ENCODE data around the gene TEP1. TPM values are rescaled to one million over a fixed set of nuclear protein-coding genes. Genes with fewer than 3 reads are reported as not detected.

TEP1 gene
- total and polyA plus RNA-seq, 2 experiments from 2014 or later = 5.2 to 12.9 TPM

DNA sequence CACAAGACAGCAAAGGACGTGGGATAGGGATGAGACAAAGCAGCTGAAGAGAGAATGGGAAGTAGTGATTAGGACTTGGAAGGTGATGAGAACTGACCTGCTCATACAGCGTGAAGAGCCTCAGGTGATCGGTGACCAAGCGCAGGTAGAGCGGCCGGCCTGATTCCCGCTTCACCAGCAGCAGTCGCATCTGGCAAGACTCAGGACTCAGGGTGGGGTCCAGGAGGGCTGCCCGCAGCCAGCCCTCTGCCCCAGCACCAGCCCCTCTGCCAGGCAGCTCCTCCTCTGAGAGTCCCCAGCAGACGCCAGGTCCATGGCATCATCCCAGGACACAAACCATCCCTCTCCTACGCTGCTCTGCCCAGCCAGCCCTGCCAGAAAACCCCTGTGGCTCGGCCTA lies 30.8 kb downstream of the TEP1 start:
- in situ Hi-C loops (cut with MboI) = no loop called here
- TF ChIP-seq EZH2 (IDR thresholded peaks at IDR 0.05; ENCODE audit: insufficient read depth, poor library complexity, severe bottlenecking) = no peak
- TF ChIP-seq EZH2phosphoT487 (IDR thresholded peaks at IDR 0.05; ENCODE audit: insufficient read depth, low read depth) = no peak
- no peaks in the 10 kb centered on the region for H3K27me3 ChIP-seq (replicated peaks; ENCODE audit: insufficient read depth)
- H3K4me2 ChIP-seq (ENCODE audit: unreplicated experiment) = no peak overlapping the region
- no peaks in the 10 kb centered on the region for H3F3A ChIP-seq (ENCODE audit: insufficient read depth)
- no peak overlapping the region for H3K9ac ChIP-seq
- no peak overlapping the region for H3K4me3 ChIP-seq
- H3K27ac ChIP-seq = no peak overlapping the region
- no peaks in the 10 kb centered on the region for H3K9me2 ChIP-seq (ENCODE audit: insufficient read depth)
- no peaks in the 10 kb centered on the region for H3K4me1 ChIP-seq (ENCODE audit: insufficient read depth)
- no peak overlapping the region for H2AFZ ChIP-seq
- no peaks in the 10 kb centered on the region for H4K20me1 ChIP-seq (ENCODE audit: insufficient read depth)
- WGBS, 2 experiments (ENCODE audit: low coverage in 1 of 2, low lambda C conversion rate in 2 of 2, missing lambda C conversion rate in 2 of 2) = 91 to 94% methylated on average over 12 of the region's 12 CpGs
- no peak for DNase-seq
- no peaks in the 10 kb centered on the region for H3K9me3 ChIP-seq (ENCODE audit: low read depth)
- H3K36me3 ChIP-seq (ENCODE audit: low read depth) = peaks cover 41% of the 10 kb centered on the region
- no peaks in the 10 kb centered on the region for H3K79me2 ChIP-seq (ENCODE audit: insufficient read depth)

DNA sequence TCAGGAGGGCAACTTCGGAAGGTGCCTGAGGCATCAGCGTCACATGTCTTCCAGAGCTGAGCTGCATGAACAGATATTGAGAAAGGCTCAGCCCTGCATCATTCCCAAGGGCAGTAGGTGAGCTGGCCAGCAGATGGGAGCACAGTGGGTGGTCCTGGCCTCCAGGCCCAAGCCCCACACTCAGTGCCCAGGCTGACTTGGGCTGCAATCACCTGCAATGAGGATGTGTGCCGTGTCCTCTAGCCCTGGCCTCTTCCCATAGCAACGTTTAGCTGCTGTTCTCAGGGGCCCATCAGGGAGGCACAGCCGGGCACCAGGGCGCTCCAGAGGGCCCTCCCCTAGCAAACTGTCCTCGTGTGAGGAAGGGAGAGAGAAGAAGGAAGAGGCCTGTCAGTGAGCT lies 32.0 kb downstream of the TEP1 start:
- 94 to 96% methylated on average over 6 to 7 of the region's 7 CpGs for WGBS, 2 experiments (ENCODE audit: low coverage in 1 of 2, low lambda C conversion rate in 2 of 2, missing lambda C conversion rate in 2 of 2)
- Histone ChIP-seq H3K4me3 (no peak overlapping the region), H3K4me2 (ENCODE audit: unreplicated experiment) (no peak overlapping the region), H3K9me2 (ENCODE audit: insufficient read depth) (no peaks in the 10 kb centered on the region), H3F3A (ENCODE audit: insufficient read depth) (no peaks in the 10 kb centered on the region), H3K27me3 (replicated peaks; ENCODE audit: insufficient read depth) (no peaks in the 10 kb centered on the region), H3K27ac (no peak overlapping the region), H3K79me2 (ENCODE audit: insufficient read depth) (no peaks in the 10 kb centered on the region), H2AFZ (no peak overlapping the region), H4K20me1 (ENCODE audit: insufficient read depth) (no peaks in the 10 kb centered on the region), H3K36me3 (ENCODE audit: low read depth) (peaks cover 37% of the 10 kb centered on the region), H3K9me3 (ENCODE audit: low read depth) (no peaks in the 10 kb centered on the region), H3K9ac (no peak overlapping the region), H3K4me1 (ENCODE audit: insufficient read depth) (no peaks in the 10 kb centered on the region)
- in situ Hi-C loops (cut with MboI) = no loop called here
- TF ChIP-seq EZH2 (IDR thresholded peaks at IDR 0.05; ENCODE audit: insufficient read depth, poor library complexity, severe bottlenecking) (no peak), EZH2phosphoT487 (IDR thresholded peaks at IDR 0.05; ENCODE audit: insufficient read depth, low read depth) (no peak)
- no peak for DNase-seq

DNA sequence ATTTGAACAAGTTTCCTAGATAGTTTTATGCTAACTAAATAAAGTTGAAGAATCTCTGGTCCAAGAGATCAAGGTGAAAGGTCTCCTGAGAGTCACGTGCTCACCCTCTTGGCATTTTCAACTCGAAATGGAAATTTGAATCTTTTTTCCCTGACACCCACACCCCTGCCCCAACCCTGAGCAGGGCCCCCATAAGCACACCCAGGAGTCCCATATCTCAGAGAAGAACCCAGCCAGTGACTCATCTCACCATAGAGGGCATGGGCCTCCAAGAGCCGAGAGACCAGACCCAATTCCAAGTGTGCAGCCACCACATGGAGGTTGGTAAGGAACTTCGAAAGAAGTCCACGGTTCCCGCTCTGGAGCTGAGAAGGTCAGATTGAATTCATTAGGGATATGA lies 32.6 kb downstream of the TEP1 start:
- no peak for DNase-seq
- in situ Hi-C loops (cut with MboI) = no loop called here
- no peak overlapping the region for H3K9ac ChIP-seq
- H3K4me3 ChIP-seq = no peak overlapping the region
- no peaks in the 10 kb centered on the region for H4K20me1 ChIP-seq (ENCODE audit: insufficient read depth)
- H3K4me1 ChIP-seq (ENCODE audit: insufficient read depth) = no peaks in the 10 kb centered on the region
- H3F3A ChIP-seq (ENCODE audit: insufficient read depth) = no peaks in the 10 kb centered on the region
- peaks cover 30% of the 10 kb centered on the region for H3K36me3 ChIP-seq (ENCODE audit: low read depth)
- no peaks in the 10 kb centered on the region for H3K79me2 ChIP-seq (ENCODE audit: insufficient read depth)
- no peak overlapping the region for H3K4me2 ChIP-seq (ENCODE audit: unreplicated experiment)
- no peaks in the 10 kb centered on the region for H3K9me2 ChIP-seq (ENCODE audit: insufficient read depth)
- H3K27ac ChIP-seq = no peak overlapping the region
- no peaks in the 10 kb centered on the region for H3K9me3 ChIP-seq (ENCODE audit: low read depth)
- 95 to 96% methylated on average over 6 of the region's 6 CpGs for WGBS, 2 experiments (ENCODE audit: low coverage in 1 of 2, low lambda C conversion rate in 2 of 2, missing lambda C conversion rate in 2 of 2)
- no peak overlapping the region for H2AFZ ChIP-seq
- no peaks in the 10 kb centered on the region for H3K27me3 ChIP-seq (replicated peaks; ENCODE audit: insufficient read depth)
- TF ChIP-seq EZH2phosphoT487 (IDR thresholded peaks at IDR 0.05; ENCODE audit: insufficient read depth, low read depth) (no peak), EZH2 (IDR thresholded peaks at IDR 0.05; ENCODE audit: insufficient read depth, poor library complexity, severe bottlenecking) (no peak)

DNA sequence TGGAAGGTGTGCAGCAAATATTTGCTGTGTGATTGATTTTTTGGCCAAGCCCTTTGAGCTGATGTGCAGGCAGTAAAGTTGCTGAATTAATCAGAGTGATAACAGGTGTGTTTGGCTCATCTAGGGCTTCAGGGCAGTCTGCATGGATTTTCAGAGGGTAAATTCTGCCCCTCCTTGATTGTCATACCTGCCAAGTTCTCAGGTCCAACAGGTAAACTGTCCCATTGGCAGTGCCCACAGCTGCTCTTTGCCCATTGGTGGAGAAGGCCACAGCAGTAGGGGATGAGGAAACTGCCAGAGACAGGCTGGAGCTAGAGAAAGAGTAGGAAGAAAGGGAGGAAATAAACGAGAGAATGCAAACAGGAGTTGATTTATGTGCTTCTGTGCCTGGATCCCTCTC lies 33.6 kb downstream of the TEP1 start:
- no peaks in the 10 kb centered on the region for H3F3A ChIP-seq (ENCODE audit: insufficient read depth)
- WGBS, 2 experiments (ENCODE audit: low coverage in 1 of 2, low lambda C conversion rate in 2 of 2, missing lambda C conversion rate in 2 of 2) = 41 to 50% methylated on average over 1 of the region's 1 CpG

DNA sequence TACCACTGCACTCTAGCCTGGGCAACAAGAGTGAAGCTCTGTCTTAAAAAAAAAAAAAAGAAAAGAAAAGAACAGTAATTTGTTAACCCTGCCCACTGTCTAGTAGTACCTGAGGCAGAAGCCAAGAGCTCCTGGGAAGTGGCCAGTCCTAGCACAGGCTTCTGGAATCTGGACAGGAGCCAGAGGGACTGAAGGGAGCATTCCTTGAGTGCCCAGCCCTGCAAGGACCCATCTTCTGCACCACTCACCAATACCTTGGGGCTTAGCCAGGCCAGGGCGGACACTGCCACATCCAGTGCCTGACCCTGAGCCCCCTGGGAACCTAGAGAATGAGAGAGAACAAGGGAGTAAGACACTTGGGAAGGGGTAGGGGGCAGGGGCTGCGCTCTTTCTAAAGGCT lies 36.1 kb downstream of the TEP1 start:
- Histone ChIP-seq H3K4me3 (no peak overlapping the region), H4K20me1 (ENCODE audit: insufficient read depth) (no peaks in the 10 kb centered on the region), H3K9me2 (ENCODE audit: insufficient read depth) (no peaks in the 10 kb centered on the region), H3F3A (ENCODE audit: insufficient read depth) (no peaks in the 10 kb centered on the region), H3K36me3 (ENCODE audit: low read depth) (peaks cover 43% of the 10 kb centered on the region), H3K27me3 (replicated peaks; ENCODE audit: insufficient read depth) (no peaks in the 10 kb centered on the region), H3K79me2 (ENCODE audit: insufficient read depth) (no peaks in the 10 kb centered on the region), H3K4me2 (ENCODE audit: unreplicated experiment) (no peak overlapping the region), H3K4me1 (ENCODE audit: insufficient read depth) (no peaks in the 10 kb centered on the region), H3K27ac (no peak overlapping the region), H2AFZ (no peak overlapping the region), H3K9me3 (ENCODE audit: low read depth) (no peaks in the 10 kb centered on the region), H3K9ac (no peak overlapping the region)
- in situ Hi-C loops (cut with MboI) = no loop called here
- WGBS, 2 experiments (ENCODE audit: low coverage in 1 of 2, low lambda C conversion rate in 2 of 2, missing lambda C conversion rate in 2 of 2) = 100% methylated on average over 2 of the region's 2 CpGs
- DNase-seq = peak; percentile 5
- no peak for TF ChIP-seq EZH2 (IDR thresholded peaks at IDR 0.05; ENCODE audit: insufficient read depth, poor library complexity, severe bottlenecking)

More for the DNA sequence above, 33.6 kb downstream of the TEP1 start:
- no peaks in the 10 kb centered on the region for H3K79me2 ChIP-seq (ENCODE audit: insufficient read depth)
- H3K9me2 ChIP-seq (ENCODE audit: insufficient read depth) = no peaks in the 10 kb centered on the region
- H3K27ac ChIP-seq = no peak overlapping the region
- H3K36me3 ChIP-seq (ENCODE audit: low read depth) = peaks cover 29% of the 10 kb centered on the region
- H3K9ac ChIP-seq = no peak overlapping the region
- in situ Hi-C loops (cut with MboI) = no loop called here
- TF ChIP-seq EZH2 (IDR thresholded peaks at IDR 0.05; ENCODE audit: insufficient read depth, poor library complexity, severe bottlenecking) (no peak), EZH2phosphoT487 (IDR thresholded peaks at IDR 0.05; ENCODE audit: insufficient read depth, low read depth) (no peak)
- no peak overlapping the region for H3K4me3 ChIP-seq
- no peaks in the 10 kb centered on the region for H3K4me1 ChIP-seq (ENCODE audit: insufficient read depth)
- H4K20me1 ChIP-seq (ENCODE audit: insufficient read depth) = no peaks in the 10 kb centered on the region
- H3K4me2 ChIP-seq (ENCODE audit: unreplicated experiment) = no peak overlapping the region
- no peaks in the 10 kb centered on the region for H3K27me3 ChIP-seq (replicated peaks; ENCODE audit: insufficient read depth)
- no peak for DNase-seq
- H2AFZ ChIP-seq = no peak overlapping the region
- H3K9me3 ChIP-seq (ENCODE audit: low read depth) = no peaks in the 10 kb centered on the region

Data from GM23248 (cell line).